HK-2 (cell line): Measurements from ENCODE around the gene NCK2.

ENCODE experiments used
- DNase-seq: peaks from one replicate; pipeline ENCODE4 v3.0.0-alpha.2; 2018; ENCODE audit not compliant: unreplicated experiment

Gene NCK2

GRCh38 chr2:105812180-105813044, 67.7 kb downstream of the NCK2 start:
- DNase-seq, result no peak

- DNase-seq, result no peak
Measured at GRCh38 chr2:105813045-105813315, 68.3 kb downstream of the NCK2 start.

GRCh38 chr2:105813405-105813804, 68.7 kb downstream of the NCK2 start:
- DNase-seq, result no peak

GRCh38 chr2:105814291-105814940, 69.7 kb downstream of the NCK2 start:
- no peak for DNase-seq

- no peak for DNase-seq
Measured at GRCh38 chr2:105815401-105815800, 70.7 kb downstream of the NCK2 start.

GRCh38 chr2:105820151-105820550, 75.4 kb downstream of the NCK2 start:
- no peak for DNase-seq

GRCh38 chr2:105820691-105821090, 76.0 kb downstream of the NCK2 start:
- no peak for DNase-seq

GRCh38 chr2:105821428-105822125, 76.9 kb downstream of the NCK2 start:
- no peak for DNase-seq

GRCh38 chr2:105822186-105822585, 77.5 kb downstream of the NCK2 start:
- DNase-seq, result no peak

- DNase-seq, result no peak
Measured at GRCh38 chr2:105824446-105824845, 79.7 kb downstream of the NCK2 start.

GRCh38 chr2:105827351-105828096, 82.8 kb downstream of the NCK2 start:
- no peak for DNase-seq

- DNase-seq, result no peak
Measured at GRCh38 chr2:105828558-105828957, 83.8 kb downstream of the NCK2 start.

GRCh38 chr2:105834931-105835330, 90.2 kb downstream of the NCK2 start:
- no peak for DNase-seq

GRCh38 chr2:105836341-105836740, 91.6 kb downstream of the NCK2 start:
- DNase-seq, result no peak

GRCh38 chr2:105836840-105837692, 92.4 kb downstream of the NCK2 start:
- no peak for DNase-seq

GRCh38 chr2:105839793-105840192, 95.1 kb downstream of the NCK2 start:
- no peak for DNase-seq

GRCh38 chr2:105840933-105841332, 96.2 kb downstream of the NCK2 start:
- DNase-seq, result no peak

GRCh38 chr2:105841551-105841950, 96.8 kb downstream of the NCK2 start:
- DNase-seq, result no peak

- DNase-seq, result no peak
Measured at GRCh38 chr2:105842555-105842954, 97.8 kb downstream of the NCK2 start.

GRCh38 chr2:105843476-105844374, 99.0 kb downstream of the NCK2 start:
- no peak for DNase-seq
